B cell (primary cell): Measurements from ENCODE around the gene BMPR1A. TPM values are rescaled to one million over a fixed set of nuclear protein-coding genes. Genes with fewer than 3 reads are reported as not detected.

Source experiments
- ATAC-seq: fragments of 200-7000 bp; cut with Tn5 transposase; one replicate; pipeline ENCODE4 v1.10.0; 2021; ENCODE audit warnings: low read depth, mild to moderate bottlenecking, moderate number of reproducible peaks, moderate library complexity
- CTCF ChIA-PET: fragments of 350-600 bp; sonication (Branson Sonifier 250); formaldehyde crosslinking; loops from one replicate; lab custom pipeline; 2021; ENCODE audit warnings: antibody characterized with exemption, inconsistent platforms; lab: Charles Lee
- POLR2A ChIA-PET: fragments of 350-600 bp; sonication (Branson Sonifier 250); formaldehyde crosslinking; loops from one replicate; lab custom pipeline; 2021; ENCODE audit warnings: antibody characterized with exemption; lab: Charles Lee
- DNase-seq: peaks from one replicate; pipeline ENCODE4 v3.0.0; 2013
- H2AFZ ChIP-seq: 2 replicates; pipeline ENCODE4 v1.6.1; 2012; ENCODE audit warnings: mild to moderate bottlenecking, low read depth, low read length; ENCODE audit not compliant: insufficient read depth, poor library complexity, severe bottlenecking
- H3K27ac ChIP-seq, 2 donors: 1 replicate in 1 of 2; 2 replicates in 1 of 2; pipeline ENCODE4 v1.5.1; 2012 to 2013; ENCODE audit warnings: low read length in 2 of 2, mild to moderate bottlenecking in 2 of 2, moderate library complexity in 1 of 2
- H3K27me3 ChIP-seq, 4 experiments: fragments of 200-600 bp in 1 of 4; sonication (generic) in 1 of 4; replicated peaks in 1 of 4; 1 replicate in 2 of 4; 2 replicates in 2 of 4; pipeline versions ENCODE4 v1.6.1 to v1.7.0; 2013 to 2016; ENCODE audit warnings: low read length in 3 of 4, mild to moderate bottlenecking in 2 of 4, mixed read lengths in 1 of 4, moderate library complexity in 1 of 4; ENCODE audit not compliant: insufficient read depth in 4 of 4, control insufficient read depth in 3 of 4; ENCODE audit errors: control extremely low read depth in 1 of 4
- H3K36me3 ChIP-seq, 2 experiments: replicated peaks in 1 of 2; 1 replicate in 1 of 2; 2 replicates in 1 of 2; pipeline versions ENCODE4 v1.6.1 to v1.7.1; 2013; ENCODE audit warnings: low read length in 1 of 2; ENCODE audit not compliant: insufficient read depth in 2 of 2, control insufficient read depth in 1 of 2; ENCODE audit errors: control extremely low read depth in 1 of 2, extremely low read depth in 1 of 2
- H3K4me1 ChIP-seq, 2 donors: fragments of 200-600 bp in 1 of 2; sonication (generic) in 1 of 2; 1 replicate in 1 of 2; 2 replicates in 1 of 2; pipeline versions ENCODE4 v1.5.1 to v1.6.1; 2013 to 2017; ENCODE audit warnings: low read length in 2 of 2; ENCODE audit not compliant: control insufficient read depth in 2 of 2, insufficient read depth in 2 of 2
- H3K4me2 ChIP-seq: replicated peaks from 2 replicates; pipeline ENCODE3; 2012; ENCODE audit warnings: mild to moderate bottlenecking, low read depth, low read length; ENCODE audit not compliant: poor library complexity, severe bottlenecking
- H3K4me3 ChIP-seq, 5 experiments: fragments of 200-600 bp in 1 of 5; sonication (generic) in 1 of 5; 1 replicate in 3 of 5; 2 replicates in 2 of 5; pipeline versions ENCODE4 v1.5.1 to v1.7.0; 2011 to 2016; ENCODE audit warnings: low read length in 4 of 5, mild to moderate bottlenecking in 4 of 5, low read depth in 2 of 5, control low read depth in 1 of 5, moderate library complexity in 1 of 5; ENCODE audit not compliant: insufficient read depth in 1 of 5; ENCODE audit errors: control extremely low read depth in 1 of 5, extremely low read depth in 1 of 5
- H3K79me2 ChIP-seq: fragments of 200-600 bp; sonication (generic); one replicate; pipeline ENCODE4 v1.6.0; 2016; ENCODE audit warnings: low read length; ENCODE audit not compliant: control insufficient read depth, insufficient read depth
- H3K9ac ChIP-seq: fragments of 200-600 bp; sonication (generic); 2 replicates; pipeline ENCODE4 v1.6.1; 2017; ENCODE audit warnings: mild to moderate bottlenecking, low read length, moderate library complexity
- H3K9me3 ChIP-seq, 3 donors: one replicate each; pipeline versions ENCODE4 v1.6.1 to v1.7.1; 2013; ENCODE audit warnings: low read length in 2 of 3; ENCODE audit not compliant: control insufficient read depth in 2 of 3, insufficient read depth in 1 of 3; ENCODE audit errors: control extremely low read depth in 1 of 3
- H4K20me1 ChIP-seq: 2 replicates; pipeline ENCODE4 v1.6.0; 2012; ENCODE audit warnings: mild to moderate bottlenecking, low read length; ENCODE audit not compliant: insufficient read depth, control insufficient read depth, poor library complexity, severe bottlenecking
- H3K27ac Mint-ChIP-seq: one replicate; pipeline ENCODE4 v1.8.0; 2021; ENCODE audit warnings: mixed read lengths
- H3K27me3 Mint-ChIP-seq: one replicate; pipeline ENCODE4 v1.8.0; 2021; ENCODE audit warnings: mixed read lengths
- H3K4me1 Mint-ChIP-seq: one replicate; pipeline ENCODE4 v1.8.0; 2021; ENCODE audit warnings: mixed read lengths
- H3K4me3 Mint-ChIP-seq: one replicate; pipeline ENCODE4 v1.8.0; 2021; ENCODE audit warnings: mixed read lengths
- H3K9me3 Mint-ChIP-seq: one replicate; pipeline ENCODE4 v1.8.0; 2022; ENCODE audit warnings: mixed read lengths; ENCODE audit not compliant: insufficient read depth
- EZH2 ChIP-seq: IDR thresholded peaks from 2 replicates; pipeline ENCODE4 v1.6.1; 2012; ENCODE audit warnings: borderline replicate concordance, low read depth, mild to moderate bottlenecking, moderate library complexity, low read length; ENCODE audit not compliant: insufficient read depth, poor library complexity, severe bottlenecking
- WGBS: methylation state at CpG from one replicate; pipeline ENCODE4 v1.1.5; 2013; ENCODE audit warnings: missing lambda C conversion rate; ENCODE audit not compliant: insufficient coverage; 5-methylcytosine and 5-hydroxymethylcytosine counted together
- intact Hi-C: fragments of 100-400 bp; cut with micrococcal nuclease; formaldehyde crosslinking; loops from one replicate; pipeline ENCODE4 v1.10.0; 2022
- polyA plus RNA-seq: library from polyadenylated mRNA; depleted of rRNA; stranded (reverse); fragments of >200 nt; gene quantifications from 2 replicates; pipeline ENCODE4 v1.2.3, GENCODE V29; 2012
- total RNA-seq, 2 donors: library from RNA; stranded (reverse); fragments of 120-200 nt in 1 of 2; gene quantifications; 1 replicate in 1 of 2; 2 replicates in 1 of 2; pipeline versions ENCODE4 v1.2.3 to v1.2.4, GENCODE V29; 2013 to 2022
- TF ChIP-seq, protein P1 (sequence below): fragments of 200-600 bp; IDR thresholded peaks from one replicate; pipeline ENCODE4 v1.8.0; 2022; ENCODE audit warnings: antibody characterized with exemption, mild to moderate bottlenecking

The BMPR1A gene
- total and polyA plus RNA-seq, 2 donors (not counting 1 experiment from before 2014, with no cell fraction given), result 1.9 to 15.1 TPM

- Histone ChIP-seq H3K4me2 (peak overlapping the region; percentile 82), H3K9me3 (peaks cover 0 to 9% (median 0%) of the 10 kb centered on the region in 3 donors), H2AFZ (peak overlapping the region; percentile 100), H3K9ac (peak overlapping the region; percentile 72), H3K4me1 (peaks cover 9 to 14% of the 10 kb centered on the region in 2 donors), H4K20me1 (no peaks in the 10 kb centered on the region), H3K36me3 (no peaks in the 10 kb centered on the region), H3K27me3 (peaks cover 0 to 4% (median under 1%) of the 10 kb centered on the region in 4 experiments), H3K27ac (peak overlapping the region; percentile 68 to 88), H3K4me3 (peak overlapping the region in 4 of 5 experiments; percentile 42 to 83 (median 75)), H3K79me2 (no peaks in the 10 kb centered on the region)
- ATAC-seq, result peak; percentile 25
- Mint-ChIP-seq H3K27me3 (no peaks in the 10 kb centered on the region), H3K4me1 (peaks cover 11% of the 10 kb centered on the region), H3K9me3 (no peaks in the 10 kb centered on the region), H3K4me3 (peak overlapping the region; percentile 95), H3K27ac (peak overlapping the region; percentile 99)
- TF ChIP-seq EZH2, result no peak
- TF ChIP-seq, protein P1, sequence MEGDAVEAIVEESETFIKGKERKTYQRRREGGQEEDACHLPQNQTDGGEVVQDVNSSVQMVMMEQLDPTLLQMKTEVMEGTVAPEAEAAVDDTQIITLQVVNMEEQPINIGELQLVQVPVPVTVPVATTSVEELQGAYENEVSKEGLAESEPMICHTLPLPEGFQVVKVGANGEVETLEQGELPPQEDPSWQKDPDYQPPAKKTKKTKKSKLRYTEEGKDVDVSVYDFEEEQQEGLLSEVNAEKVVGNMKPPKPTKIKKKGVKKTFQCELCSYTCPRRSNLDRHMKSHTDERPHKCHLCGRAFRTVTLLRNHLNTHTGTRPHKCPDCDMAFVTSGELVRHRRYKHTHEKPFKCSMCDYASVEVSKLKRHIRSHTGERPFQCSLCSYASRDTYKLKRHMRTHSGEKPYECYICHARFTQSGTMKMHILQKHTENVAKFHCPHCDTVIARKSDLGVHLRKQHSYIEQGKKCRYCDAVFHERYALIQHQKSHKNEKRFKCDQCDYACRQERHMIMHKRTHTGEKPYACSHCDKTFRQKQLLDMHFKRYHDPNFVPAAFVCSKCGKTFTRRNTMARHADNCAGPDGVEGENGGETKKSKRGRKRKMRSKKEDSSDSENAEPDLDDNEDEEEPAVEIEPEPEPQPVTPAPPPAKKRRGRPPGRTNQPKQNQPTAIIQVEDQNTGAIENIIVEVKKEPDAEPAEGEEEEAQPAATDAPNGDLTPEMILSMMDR, result no peak
- intact Hi-C loops, result loop anchor here (2.0 kb wide), 1 partner anchor 382 kb away; the partner anchor contains the start of genes GLUD1 and SHLD2
- ChIA-PET POLR2A (interaction anchor here (0.6 to 1.4 kb wide), 3 partner anchors 41 to 97 kb away, joined by 3 to 10 read pairs (median 3); no protein-coding TSS in a partner anchor), CTCF (interaction anchor here (1.0 to 1.9 kb wide), 7 partner anchors 24 to 259 kb away, joined by 3 to 12 read pairs (median 4); partner anchors contain the start of gene BMPR1A)
- 44% methylated on average over 6 of the region's 9 CpGs for WGBS
- DNase-seq, result peak; percentile 70
Measured at GRCh38 chr10:86712317-86712707, 44.1 kb upstream of the BMPR1A start.

DNA sequence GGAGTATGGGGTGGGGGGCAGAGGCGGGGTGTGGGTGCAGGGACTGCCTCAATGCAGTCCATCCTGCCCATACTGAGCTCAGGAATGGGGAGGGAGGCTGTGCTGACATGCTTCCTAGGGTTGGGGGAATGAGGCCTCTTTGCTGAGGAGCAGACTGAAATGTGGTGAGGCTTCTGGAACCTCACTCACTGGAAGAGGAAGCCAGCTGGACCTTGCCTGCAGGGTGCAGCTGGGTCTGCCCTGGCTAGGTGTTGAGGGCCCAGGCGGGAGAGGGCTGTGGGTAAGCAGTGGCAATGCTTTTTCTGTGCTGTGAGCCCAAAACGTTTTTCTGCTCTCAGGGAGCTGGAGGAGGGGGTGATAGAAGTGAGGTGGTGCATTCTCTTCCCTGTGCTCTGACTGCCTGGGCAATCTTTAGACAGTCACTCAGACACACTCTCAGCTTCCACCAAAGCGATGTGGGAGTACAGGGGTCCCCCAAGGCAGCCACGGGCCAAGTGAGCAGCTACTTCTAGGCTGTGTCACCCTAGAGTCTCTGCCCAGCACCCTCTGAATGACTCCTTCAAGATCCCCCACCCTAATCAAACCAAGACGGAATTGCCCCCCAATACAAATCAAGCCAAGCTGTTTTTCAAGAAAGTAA, 41.1 kb upstream of the BMPR1A start:
- Mint-ChIP-seq H3K9me3 (no peaks in the 10 kb centered on the region), H3K27ac (no peak overlapping the region), H3K4me3 (no peak overlapping the region), H3K4me1 (peaks cover 11% of the 10 kb centered on the region), H3K27me3 (peaks cover 3% of the 10 kb centered on the region)
- Histone ChIP-seq H3K4me2 (no peak overlapping the region), H3K79me2 (no peaks in the 10 kb centered on the region), H4K20me1 (no peaks in the 10 kb centered on the region), H3K9me3 (peaks cover 0 to 7% (median 0%) of the 10 kb centered on the region in 3 donors), H2AFZ (no peak overlapping the region), H3K4me3 (no peak overlapping the region), H3K4me1 (peaks cover 9 to 14% of the 10 kb centered on the region in 2 donors), H3K27ac (no peak overlapping the region), H3K27me3 (peaks cover 0 to 4% (median under 1%) of the 10 kb centered on the region in 4 experiments), H3K9ac (no peak overlapping the region), H3K36me3 (no peaks in the 10 kb centered on the region)
- CTCF ChIA-PET, result interaction anchor here (0.6 kb wide), 1 partner anchor 434 kb away, joined by 4 read pairs; no protein-coding TSS in a partner anchor
- POLR2A ChIA-PET, result no interaction called here
- intact Hi-C loops, result no loop called here
- TF ChIP-seq EZH2, result no peak
- TF ChIP-seq, protein P1, result no peak
- no peak for DNase-seq
- WGBS, result 87% methylated on average over 4 of the region's 6 CpGs
- no peak for ATAC-seq
